Fibroblast of skin of back (primary cell): ENCODE measurements around the gene SH2D2A. TPM values are rescaled to one million over a fixed set of nuclear protein-coding genes. Genes with fewer than 3 reads are reported as not detected.

Experiments used
- DNase-seq: peaks from one replicate; pipeline ENCODE4 v3.0.0-alpha.2; 2013
- polyA plus RNA-seq, 2 experiments: library from polyadenylated mRNA; unstranded; fragments of 120-200 nt; gene quantifications; one replicate each; pipeline ENCODE4 v1.2.1, GENCODE V29; 2013; ENCODE audit not compliant: insufficient read length in 2 of 2

SH2D2A gene
- 0.31 TPM for polyA plus RNA-seq (2013, experiment 1 of 2; ENCODE audit: insufficient read length)
- polyA plus RNA-seq (2013, experiment 2 of 2; ENCODE audit: insufficient read length), result 0.18 TPM

GRCh38 chr1:156816561-156817328, at the start of gene SH2D2A:
TSS of gene SH2D2A (minus strand) at chr1:156816848. CDS start at chr1:156816708, 140 bp downstream.
- DNase-seq, result peak; percentile 18

GRCh38 chr1:156865865-156866248, 49.2 kb upstream of the SH2D2A start:
- DNase-seq, result no peak

GRCh38 chr1:156865258-156865657, 48.6 kb upstream of the SH2D2A start:
- no peak for DNase-seq

GRCh38 chr1:156864796-156865195, 48.1 kb upstream of the SH2D2A start:
- DNase-seq, result no peak

GRCh38 chr1:156863631-156864030, 47.0 kb upstream of the SH2D2A start:
- DNase-seq, result no peak

GRCh38 chr1:156862997-156863599, 46.5 kb upstream of the SH2D2A start:
- DNase-seq, result no peak

GRCh38 chr1:156862584-156862983, 45.9 kb upstream of the SH2D2A start:
- no peak for DNase-seq

GRCh38 chr1:156860628-156861423, 44.2 kb upstream of the SH2D2A start, which contains the start of gene NTRK1:
TSS of gene NTRK1 (plus strand) at chr1:156860865. CDS start at chr1:156860935, 70 bp downstream.
- DNase-seq, result peak; percentile 24

GRCh38 chr1:156860113-156860627, 43.5 kb upstream of the SH2D2A start:
- peak; percentile 46 for DNase-seq

- DNase-seq, result no peak
These were observed 43.0 kb upstream of the SH2D2A start for GRCh38 chr1:156859523-156860112.

GRCh38 chr1:156858959-156859522, 42.4 kb upstream of the SH2D2A start, which contains the start of gene INSRR:
TSS of gene INSRR (minus strand) at chr1:156859117. CDS start at chr1:156858621, 496 bp downstream.
- DNase-seq, result no peak

GRCh38 chr1:156858555-156858956, 41.9 kb upstream of the SH2D2A start:
- DNase-seq, result no peak

- DNase-seq, result no peak
These were observed 40.9 kb upstream of the SH2D2A start for GRCh38 chr1:156857532-156857931.

GRCh38 chr1:156856282-156856785, 39.7 kb upstream of the SH2D2A start:
- no peak for DNase-seq

- DNase-seq, result no peak
These were observed 38.0 kb upstream of the SH2D2A start for GRCh38 chr1:156854634-156855033.

- DNase-seq, result no peak
These were observed 37.1 kb upstream of the SH2D2A start for GRCh38 chr1:156853761-156854160.

GRCh38 chr1:156852418-156852874, 35.8 kb upstream of the SH2D2A start:
- no peak for DNase-seq

- no peak for DNase-seq
These were observed 35.2 kb upstream of the SH2D2A start for GRCh38 chr1:156851779-156852417.

- DNase-seq, result no peak
These were observed 32.5 kb upstream of the SH2D2A start for GRCh38 chr1:156849151-156849496.

GRCh38 chr1:156848461-156849150, 32.0 kb upstream of the SH2D2A start:
- no peak for DNase-seq
